OCI-LY1 (cell line): ENCODE results near the gene TCHP.
"Not testable (repeated sequence)": the region's sequence is repeated elsewhere in the genome, so short reads cannot be mapped to it uniquely, and the experiment has no call there.

Experiments
- EZH2 ChIP-seq: fragments of 200-600 bp; sonication (generic), shearing (Covaris generic); IDR thresholded peaks from 2 replicates; pipeline ENCODE4 v1.8.0; 2017; ENCODE audit warnings: borderline replicate concordance, mixed run types, mild to moderate bottlenecking, antibody characterized with exemption, low read length, moderate library complexity, mixed read lengths
- TF ChIP-seq, protein P1 (sequence below): fragments of 200-600 bp; sonication (generic), shearing (Covaris generic); IDR thresholded peaks from 2 replicates; pipeline ENCODE4 v1.5.1; 2017; ENCODE audit warnings: mild to moderate bottlenecking, antibody characterized with exemption, low read length, moderate library complexity, mixed read lengths

DNA sequence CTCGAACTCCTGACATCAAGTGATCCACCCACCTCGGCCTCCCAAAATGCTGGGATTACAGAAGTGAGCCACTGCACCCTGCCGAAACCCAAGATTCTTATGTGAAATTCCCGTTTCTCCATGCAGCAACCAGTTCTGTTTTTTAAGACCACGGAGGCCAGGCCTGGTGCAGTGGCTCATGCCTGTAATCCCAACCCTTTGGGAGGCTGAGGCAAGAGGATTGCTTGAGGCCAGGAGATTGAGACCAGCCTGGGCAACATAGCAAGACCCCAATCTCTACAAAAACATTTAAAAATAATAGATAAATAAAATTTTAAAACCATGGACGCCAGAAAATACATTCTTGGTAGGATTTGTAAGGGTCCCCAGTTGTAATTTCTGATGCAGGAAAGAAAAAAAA is 49.6 kb upstream of the TCHP start:
- TF ChIP-seq, protein P1, sequence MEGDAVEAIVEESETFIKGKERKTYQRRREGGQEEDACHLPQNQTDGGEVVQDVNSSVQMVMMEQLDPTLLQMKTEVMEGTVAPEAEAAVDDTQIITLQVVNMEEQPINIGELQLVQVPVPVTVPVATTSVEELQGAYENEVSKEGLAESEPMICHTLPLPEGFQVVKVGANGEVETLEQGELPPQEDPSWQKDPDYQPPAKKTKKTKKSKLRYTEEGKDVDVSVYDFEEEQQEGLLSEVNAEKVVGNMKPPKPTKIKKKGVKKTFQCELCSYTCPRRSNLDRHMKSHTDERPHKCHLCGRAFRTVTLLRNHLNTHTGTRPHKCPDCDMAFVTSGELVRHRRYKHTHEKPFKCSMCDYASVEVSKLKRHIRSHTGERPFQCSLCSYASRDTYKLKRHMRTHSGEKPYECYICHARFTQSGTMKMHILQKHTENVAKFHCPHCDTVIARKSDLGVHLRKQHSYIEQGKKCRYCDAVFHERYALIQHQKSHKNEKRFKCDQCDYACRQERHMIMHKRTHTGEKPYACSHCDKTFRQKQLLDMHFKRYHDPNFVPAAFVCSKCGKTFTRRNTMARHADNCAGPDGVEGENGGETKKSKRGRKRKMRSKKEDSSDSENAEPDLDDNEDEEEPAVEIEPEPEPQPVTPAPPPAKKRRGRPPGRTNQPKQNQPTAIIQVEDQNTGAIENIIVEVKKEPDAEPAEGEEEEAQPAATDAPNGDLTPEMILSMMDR = not testable (repeated sequence)
- TF ChIP-seq EZH2 = not testable (repeated sequence)
